Measurements from ENCODE around the gene FRA10AC1.
A peak's percentile ranks its signal among the peaks of the same experiment; 100 is the strongest.

FRA10AC1 gene

GRCh38 chr10:93702210-93703001 is at the start of gene FRA10AC1:
Gene FRA10AC1 (minus strand): TSS chr10:93702592. CDS start chr10:93700106, 2,486 bp downstream.
- peak; percentile 98 for DNase-seq

DNA sequence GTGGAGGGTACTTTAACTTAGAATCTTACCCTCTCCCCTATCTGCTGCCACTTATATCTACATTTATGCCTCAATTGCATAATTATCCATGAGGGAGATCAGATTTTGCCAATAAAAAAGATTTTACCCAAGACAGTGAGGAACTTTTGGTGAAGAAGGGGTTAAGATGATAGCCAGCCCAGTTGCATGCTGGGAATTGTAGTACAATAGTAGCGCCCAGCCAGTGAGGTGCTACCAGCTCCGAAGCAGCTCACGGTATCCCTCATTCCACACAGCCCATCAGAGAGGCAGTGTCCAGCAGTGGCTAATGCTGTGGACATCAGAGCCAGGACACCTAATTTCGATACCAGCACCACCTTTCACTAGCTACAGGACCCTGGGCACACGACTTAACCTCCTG is 49.4 kb upstream of the FRA10AC1 start:
- DNase-seq, result no peak

- DNase-seq, result no peak
These were observed 48.7 kb upstream of the FRA10AC1 start for GRCh38 chr10:93751124-93751523.

GRCh38 chr10:93749218-93749799 is 46.9 kb upstream of the FRA10AC1 start:
- DNase-seq, result peak; percentile 72

DNA sequence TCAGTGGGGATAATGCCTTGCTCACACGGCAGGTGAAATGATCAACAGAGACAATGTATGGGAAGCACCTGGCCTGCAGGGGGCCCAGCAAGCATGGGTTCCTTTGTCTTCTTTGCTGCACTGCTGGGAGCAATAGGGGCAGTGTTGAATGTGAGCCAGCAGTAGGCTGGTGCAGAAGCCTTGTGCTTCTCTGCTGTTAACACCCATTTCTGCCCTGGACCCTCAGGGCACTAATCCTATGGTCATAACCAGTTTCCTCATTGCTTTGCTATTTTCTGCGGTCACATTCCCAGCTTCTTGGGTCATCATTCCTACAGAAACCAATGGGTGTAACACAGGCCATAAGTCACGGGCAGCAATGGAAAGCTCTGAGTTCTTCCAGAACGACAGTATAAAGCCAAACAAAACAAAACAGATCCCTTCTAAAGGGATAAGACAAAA is 44.5 kb upstream of the FRA10AC1 start:
- DNase-seq, result peak; percentile 99

GRCh38 chr10:93745408-93746065 is 43.1 kb upstream of the FRA10AC1 start:
- DNase-seq, result peak; percentile 75

DNA sequence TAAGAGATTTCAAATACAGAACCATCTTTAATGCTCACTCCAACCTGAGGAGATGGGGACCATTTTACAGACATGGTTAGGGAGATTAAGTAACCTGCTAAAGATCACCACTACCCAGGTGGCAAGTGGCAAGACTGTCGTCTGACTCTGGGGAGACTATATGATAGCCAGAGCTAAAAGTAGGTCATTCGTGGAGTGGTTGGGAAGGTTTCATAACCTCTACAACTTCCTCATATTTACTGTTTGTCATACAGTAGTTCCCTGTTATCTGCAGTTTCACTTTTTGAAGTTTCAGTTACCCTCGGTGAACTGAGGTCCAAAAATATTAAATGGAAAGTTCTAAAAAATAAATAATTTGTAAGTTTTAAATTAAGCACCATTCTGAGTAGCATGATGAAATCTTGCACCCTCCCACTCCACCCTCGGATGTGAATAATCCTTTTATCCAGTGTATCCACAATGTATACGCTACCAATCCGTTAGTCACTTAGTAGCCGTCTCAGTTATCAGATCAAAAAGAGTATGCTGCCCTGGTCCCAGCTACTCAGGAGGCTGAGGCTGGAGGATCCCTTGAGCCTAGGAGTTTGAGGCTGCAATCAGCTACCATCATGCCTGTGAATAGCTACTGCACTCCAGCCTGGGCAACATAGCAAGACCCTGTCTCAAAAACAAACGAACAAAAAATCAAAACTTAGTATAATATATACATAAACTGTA is 40.4 kb upstream of the FRA10AC1 start:
- DNase-seq, result no peak

DNA sequence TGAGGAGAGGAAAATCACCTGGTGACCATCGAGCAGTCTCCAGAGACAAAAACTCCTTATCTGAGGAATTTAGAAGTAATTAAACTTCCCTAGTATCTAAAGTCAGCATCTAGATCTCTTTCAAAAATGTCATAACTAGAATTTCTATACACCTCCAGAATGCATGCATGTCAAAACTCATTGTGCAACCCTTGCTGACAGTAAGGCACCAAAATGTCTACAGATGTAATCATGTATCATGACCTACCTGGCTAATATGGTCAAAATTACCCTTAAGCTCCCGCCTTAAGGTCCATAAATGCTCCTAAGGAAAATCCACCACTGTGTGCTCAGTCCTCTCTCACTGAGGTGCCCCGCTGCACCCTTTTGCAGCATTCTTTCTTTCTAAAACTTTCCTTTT is 39.0 kb upstream of the FRA10AC1 start:
- no peak for DNase-seq

DNA sequence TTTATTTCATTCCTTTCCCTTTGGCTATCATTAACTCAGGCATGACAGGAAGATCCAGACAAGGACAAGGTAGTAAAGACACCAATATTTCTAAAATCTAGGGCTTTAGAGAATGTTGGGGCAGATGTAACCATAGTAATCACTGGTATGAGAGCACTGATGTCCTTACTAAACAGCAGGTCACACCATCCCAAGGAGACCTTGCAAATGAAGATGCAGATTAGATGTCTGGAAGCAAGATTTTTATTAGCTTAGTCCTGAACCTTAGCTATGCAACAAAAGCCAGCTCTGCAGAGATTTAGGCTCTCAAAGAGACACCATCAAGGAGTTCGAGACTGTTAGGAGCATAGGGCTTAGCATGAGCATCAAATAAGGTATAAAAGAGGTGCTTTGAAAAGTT is 23.6 kb upstream of the FRA10AC1 start:
- no peak for DNase-seq

DNA sequence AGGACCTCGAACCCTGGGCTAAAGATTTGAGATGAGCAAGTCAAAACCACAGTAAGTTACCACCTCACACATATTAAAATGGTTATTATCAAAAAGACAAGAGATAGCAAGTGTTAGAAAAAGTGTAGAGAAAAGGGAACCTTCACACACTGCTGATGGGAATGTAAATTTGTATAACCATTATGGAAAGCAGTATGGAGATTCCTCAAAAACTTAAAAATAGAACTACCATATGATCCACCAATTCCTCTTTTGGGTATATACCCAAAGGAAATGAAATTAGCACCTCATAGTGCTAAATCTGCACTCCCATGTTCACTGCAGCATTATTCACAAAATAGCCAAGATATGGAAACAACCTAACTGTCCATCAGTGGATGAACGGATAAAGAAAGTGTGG is 20.8 kb upstream of the FRA10AC1 start:
- DNase-seq, result no peak

- peak; percentile 74 for DNase-seq
These were observed 20.2 kb upstream of the FRA10AC1 start for GRCh38 chr10:93722550-93722949.

DNA sequence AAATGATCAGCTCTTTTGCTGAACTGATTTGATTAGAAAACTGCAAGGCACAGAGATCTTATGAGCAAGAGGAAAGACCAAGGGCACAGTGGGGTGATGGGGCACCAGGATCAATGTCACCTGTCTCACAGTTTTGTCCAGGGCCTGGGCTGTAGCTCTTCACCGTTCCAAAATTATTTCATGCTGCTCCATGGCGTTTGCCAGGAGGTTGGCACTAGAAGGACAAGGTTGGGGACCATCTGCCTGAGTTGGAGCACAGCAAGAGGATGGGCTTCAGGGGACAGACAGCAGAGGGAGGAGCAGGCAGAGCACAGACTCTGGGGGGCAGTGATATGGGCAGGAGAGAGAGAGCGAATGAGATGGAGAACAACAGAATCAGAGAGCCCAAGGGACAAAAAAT is 17.5 kb upstream of the FRA10AC1 start:
- DNase-seq, result no peak

GRCh38 chr10:93718937-93719725 is 16.7 kb upstream of the FRA10AC1 start:
- DNase-seq, result no peak

DNA sequence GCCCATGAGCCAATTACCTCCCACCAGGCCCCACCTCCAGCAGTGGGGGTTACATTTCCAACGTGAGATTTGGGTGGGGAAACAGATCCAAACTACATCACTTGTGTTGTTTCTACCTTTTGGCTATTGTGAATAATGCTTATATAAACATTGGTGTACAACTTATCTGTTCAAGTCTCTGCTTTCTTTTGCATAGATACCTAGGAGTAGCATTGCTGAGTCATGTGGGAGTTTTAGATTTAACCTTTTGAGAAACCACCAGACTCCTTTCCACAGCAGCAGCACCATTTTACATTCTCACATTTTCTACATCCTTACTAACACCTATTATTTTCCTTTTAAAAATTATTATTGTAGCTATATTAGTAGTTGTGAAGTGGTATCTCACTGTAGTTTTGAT is 14.4 kb upstream of the FRA10AC1 start:
- no peak for DNase-seq

- no peak for DNase-seq
These were observed 13.0 kb upstream of the FRA10AC1 start for GRCh38 chr10:93715345-93715744.

- DNase-seq, result no peak
These were observed 10.2 kb upstream of the FRA10AC1 start for GRCh38 chr10:93712593-93712992.

DNA sequence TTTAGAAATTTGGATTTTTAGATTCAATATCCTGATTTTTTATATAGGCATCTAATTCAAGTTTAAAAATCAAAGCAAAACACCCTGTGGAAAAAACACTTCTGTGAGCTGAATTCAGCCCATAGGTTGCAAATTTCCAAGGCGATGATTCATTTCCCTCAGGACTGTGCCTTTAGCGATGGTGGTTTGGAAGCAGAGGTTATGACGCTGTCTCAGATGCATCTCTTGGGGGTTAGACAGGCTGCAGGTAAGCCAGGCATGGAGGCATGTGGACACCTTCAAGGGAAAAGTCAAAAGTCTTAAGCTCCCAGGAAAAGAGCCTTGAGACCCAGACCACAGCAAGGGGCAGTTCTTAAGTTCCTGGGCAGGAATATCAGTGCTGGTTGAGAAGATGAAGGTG is 9.5 kb upstream of the FRA10AC1 start:
- peak; percentile 56 for DNase-seq

GRCh38 chr10:93710333-93710909 is 8.0 kb upstream of the FRA10AC1 start:
- DNase-seq, result peak; percentile 77

- no peak for DNase-seq
These were observed 5.2 kb upstream of the FRA10AC1 start for GRCh38 chr10:93707623-93708022.

- DNase-seq, result no peak
These were observed 2.1 kb upstream of the FRA10AC1 start for GRCh38 chr10:93704451-93704850.

DNA sequence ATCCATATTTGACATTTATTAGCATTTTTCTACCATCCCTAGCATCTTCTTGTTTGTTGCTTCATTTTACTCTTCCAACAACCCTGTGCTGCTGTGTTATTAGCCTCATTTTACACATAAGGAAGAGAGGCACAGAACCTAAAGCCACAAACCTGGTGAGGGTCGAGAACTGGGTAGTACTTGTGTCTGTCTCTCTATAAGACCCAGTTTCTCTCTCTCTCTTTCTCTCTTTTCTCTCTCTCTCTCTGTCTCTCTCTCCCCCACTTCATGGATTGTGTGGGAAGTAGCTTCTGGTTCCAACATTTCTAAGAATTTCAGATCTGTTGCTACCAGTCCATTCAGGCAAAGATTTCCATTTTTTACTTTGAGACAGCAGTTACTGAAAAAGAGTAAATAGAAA is 1.4 kb upstream of the FRA10AC1 start:
- DNase-seq, result no peak

DNA sequence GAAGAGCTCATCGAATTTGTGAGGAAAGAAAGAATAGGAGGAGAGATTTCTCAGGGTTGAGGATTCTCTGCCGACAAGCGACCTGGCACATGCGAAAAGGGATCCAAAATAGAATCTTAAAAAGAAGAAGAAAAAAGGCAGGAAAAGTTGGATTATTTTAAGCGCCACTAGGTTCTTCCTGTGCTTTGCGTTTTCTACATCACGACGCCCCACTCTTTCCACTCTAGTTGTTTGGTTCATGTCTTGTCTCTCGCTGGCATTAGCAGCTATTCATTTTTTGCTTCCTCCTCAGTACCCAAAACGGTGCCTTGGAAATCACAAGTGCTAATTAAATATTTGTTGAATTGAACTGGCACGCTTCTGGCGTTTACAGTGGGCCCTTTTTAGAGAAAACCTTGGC is 674 bp upstream of the FRA10AC1 start:
- DNase-seq, result no peak

Measured in islet precursor cell (in vitro differentiated cells).